Measurements from ENCODE around the gene FAXC.

The FAXC gene

DNA sequence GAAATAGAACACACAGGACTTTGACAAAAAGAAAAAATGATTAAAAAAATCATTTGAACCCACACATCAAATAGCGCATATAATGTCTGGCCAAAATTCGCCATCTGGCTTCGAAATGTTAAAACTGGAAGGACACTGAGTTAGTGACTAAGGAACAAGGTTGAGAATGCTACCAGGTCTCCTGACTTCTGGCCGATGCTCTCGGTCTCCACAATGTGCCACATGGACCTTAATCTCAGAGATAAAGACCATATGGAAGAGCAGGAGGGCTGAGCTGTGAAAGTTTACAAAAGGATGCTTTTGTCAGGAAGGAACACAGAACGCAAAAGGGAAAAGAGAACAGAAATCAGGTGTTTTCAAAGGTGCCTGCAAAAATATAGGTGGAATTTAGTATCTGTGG, 54.7 kb downstream of the FAXC start:
- DNase-seq (ENCODE audit: low spot score) = no peak
- Histone ChIP-seq H3K27ac (no peak overlapping the region), H3K4me3 (no peak overlapping the region)
- TF ChIP-seq, protein P1, sequence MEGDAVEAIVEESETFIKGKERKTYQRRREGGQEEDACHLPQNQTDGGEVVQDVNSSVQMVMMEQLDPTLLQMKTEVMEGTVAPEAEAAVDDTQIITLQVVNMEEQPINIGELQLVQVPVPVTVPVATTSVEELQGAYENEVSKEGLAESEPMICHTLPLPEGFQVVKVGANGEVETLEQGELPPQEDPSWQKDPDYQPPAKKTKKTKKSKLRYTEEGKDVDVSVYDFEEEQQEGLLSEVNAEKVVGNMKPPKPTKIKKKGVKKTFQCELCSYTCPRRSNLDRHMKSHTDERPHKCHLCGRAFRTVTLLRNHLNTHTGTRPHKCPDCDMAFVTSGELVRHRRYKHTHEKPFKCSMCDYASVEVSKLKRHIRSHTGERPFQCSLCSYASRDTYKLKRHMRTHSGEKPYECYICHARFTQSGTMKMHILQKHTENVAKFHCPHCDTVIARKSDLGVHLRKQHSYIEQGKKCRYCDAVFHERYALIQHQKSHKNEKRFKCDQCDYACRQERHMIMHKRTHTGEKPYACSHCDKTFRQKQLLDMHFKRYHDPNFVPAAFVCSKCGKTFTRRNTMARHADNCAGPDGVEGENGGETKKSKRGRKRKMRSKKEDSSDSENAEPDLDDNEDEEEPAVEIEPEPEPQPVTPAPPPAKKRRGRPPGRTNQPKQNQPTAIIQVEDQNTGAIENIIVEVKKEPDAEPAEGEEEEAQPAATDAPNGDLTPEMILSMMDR (IDR thresholded peaks at IDR 0.05) = no peak

DNA sequence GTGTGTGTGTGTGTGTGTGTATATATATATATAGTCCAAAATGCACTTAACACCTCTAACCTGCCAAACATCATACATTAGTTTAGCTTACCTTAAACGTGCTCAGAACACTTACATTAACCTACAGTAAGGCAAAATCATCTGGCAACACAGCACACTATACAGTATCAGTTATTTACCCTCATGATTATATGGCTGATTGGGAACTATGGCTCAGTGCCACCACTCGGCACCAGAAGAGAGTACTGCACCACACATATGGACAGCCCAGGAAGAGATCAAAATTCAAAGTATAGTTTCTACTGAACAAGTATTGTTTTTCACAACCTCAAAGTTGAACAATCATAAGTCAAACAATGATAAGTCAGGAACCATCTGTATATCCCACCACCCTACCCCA, 59.8 kb downstream of the FAXC start:
- TF ChIP-seq, protein P1 (IDR thresholded peaks at IDR 0.05) = no peak
- no peak for DNase-seq (ENCODE audit: low spot score)
- H3K27ac ChIP-seq = no peak overlapping the region
- H3K4me3 ChIP-seq = no peak overlapping the region

DNA sequence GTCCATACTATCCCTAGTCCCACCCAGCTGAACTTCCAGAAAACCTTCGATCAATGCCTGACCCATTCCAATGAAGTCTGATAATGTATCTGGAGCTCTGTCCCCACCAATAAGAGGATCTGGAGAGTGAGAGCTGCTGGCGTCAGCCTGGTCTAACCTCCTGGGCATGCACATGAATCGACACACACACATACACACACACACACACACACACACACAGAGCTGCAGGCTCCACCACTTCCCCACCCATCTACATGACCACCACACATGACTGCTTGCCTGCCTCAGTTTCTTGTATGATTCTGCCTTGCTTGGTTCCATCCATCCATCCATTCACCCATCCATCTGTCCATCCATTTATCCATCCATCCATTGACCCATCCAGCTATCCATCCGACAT, 60.8 kb downstream of the FAXC start:
- DNase-seq (ENCODE audit: low spot score) = no peak
- TF ChIP-seq, protein P1 (IDR thresholded peaks at IDR 0.05) = no peak
- H3K27ac ChIP-seq = no peak overlapping the region
- H3K4me3 ChIP-seq = no peak overlapping the region

DNA sequence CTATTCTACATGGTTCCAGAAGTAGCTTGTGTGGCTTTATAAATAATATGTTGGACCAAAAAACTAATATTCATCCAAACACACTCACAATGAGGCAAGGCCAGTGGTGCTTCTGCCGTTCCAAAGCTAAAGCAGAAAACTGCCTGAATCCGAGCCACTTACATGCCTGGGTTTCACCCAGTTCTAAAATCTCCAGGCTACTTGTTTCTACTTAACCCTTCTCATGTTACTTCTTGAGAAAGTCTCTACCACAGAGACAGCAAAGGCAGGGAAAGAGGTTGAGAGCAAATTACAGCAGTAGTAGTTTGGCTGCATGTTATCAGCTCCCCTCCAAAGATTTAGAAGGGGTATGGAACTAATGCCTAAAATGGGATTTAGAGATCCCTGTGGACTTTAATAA, 62.0 kb downstream of the FAXC start:
- DNase-seq (ENCODE audit: low spot score) = no peak

DNA sequence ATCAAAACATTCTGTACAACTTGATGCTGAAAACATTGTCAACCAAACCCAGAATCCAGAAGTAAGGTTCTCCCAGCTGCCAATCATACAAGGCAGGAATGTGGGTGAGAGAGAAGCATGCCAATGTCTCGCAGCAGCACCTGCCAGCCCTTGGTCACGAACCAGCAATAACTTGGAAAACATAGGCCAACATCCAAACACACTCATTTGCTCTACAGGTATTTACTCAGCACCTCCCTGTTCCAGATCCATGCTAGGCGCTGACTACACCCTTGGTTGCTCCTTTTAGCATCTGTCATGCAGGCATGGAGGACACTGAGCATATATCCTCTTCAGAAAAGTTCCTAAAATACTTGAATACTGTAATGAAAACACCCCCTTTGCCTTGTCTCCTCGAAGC, 63.6 kb downstream of the FAXC start:
- Histone ChIP-seq H3K4me3 (no peak overlapping the region), H3K27ac (no peak overlapping the region)
- no peak for DNase-seq (ENCODE audit: low spot score)
- TF ChIP-seq, protein P1 (IDR thresholded peaks at IDR 0.05) = no peak

More for the DNA sequence above, 62.0 kb downstream of the FAXC start:
- no peak overlapping the region for H3K27ac ChIP-seq
- TF ChIP-seq, protein P1 (IDR thresholded peaks at IDR 0.05) = no peak
- H3K4me3 ChIP-seq = no peak overlapping the region

DNA sequence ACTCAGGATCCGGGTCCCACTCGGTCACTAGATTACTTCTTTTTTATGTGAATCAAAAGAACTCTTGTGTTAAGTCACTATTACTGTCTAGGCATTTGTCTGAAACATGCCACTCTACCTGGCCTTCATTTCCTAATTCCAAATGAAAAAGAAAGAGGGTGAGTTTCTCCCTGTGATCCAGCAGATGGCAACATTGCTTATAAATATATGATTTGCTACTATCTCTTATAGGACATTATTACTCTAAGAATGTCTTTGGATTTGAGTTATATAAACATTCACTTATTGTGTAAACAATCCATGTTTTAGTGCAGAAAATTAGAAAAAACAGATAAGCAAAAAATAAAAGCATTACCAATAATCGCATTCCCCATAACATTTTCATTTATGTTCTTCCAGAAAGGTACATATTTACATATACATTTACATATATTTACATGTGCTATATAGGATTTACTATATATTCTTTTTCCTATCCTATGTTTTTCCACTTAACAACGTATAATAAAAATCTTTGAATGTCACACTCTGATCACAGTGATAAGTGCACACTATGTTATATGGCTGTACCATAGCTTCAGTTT, 66.9 kb downstream of the FAXC start:
- Histone ChIP-seq H3K4me3 (no peak overlapping the region), H3K27ac (no peak overlapping the region)
- TF ChIP-seq, protein P1 (IDR thresholded peaks at IDR 0.05) = no peak
- DNase-seq (ENCODE audit: low spot score) = no peak

DNA sequence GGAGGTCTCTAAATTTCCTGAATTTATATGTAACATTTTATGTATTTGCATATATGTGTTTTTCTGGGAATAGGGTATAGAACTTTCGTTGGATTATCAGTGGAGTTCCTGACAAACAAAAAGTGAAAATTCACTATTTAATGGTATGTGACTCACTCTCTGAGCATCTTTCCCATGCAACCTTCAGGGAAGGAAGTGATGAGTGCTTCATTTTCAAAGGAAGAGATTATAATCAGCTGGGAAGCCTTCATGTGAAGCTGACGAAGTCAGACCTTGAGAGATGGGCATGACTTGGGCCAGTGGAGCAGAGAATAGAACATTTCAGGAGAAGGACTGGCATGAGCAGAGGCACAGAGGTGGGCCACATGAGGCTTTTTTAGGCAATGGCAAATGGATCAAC, 72.7 kb downstream of the FAXC start:
- TF ChIP-seq, protein P1 (IDR thresholded peaks at IDR 0.05) = no peak
- DNase-seq (ENCODE audit: low spot score) = no peak
- Histone ChIP-seq H3K27ac (no peak overlapping the region), H3K4me3 (no peak overlapping the region)

Data from coronary artery (tissue), 2 donors.